WTC11 (cell line): ENCODE results near the gene SP140. TPM values are rescaled to one million over a fixed set of nuclear protein-coding genes. Genes with fewer than 3 reads are reported as not detected.

Source experiments
- ATAC-seq: fragments of 200-7000 bp; cut with Tn5 transposase; 2 replicates; pipeline ENCODE4 v1.10.0; 2021; ENCODE audit warnings: mild to moderate bottlenecking, moderate library complexity
- CTCF ChIA-PET: fragments of 300-600 bp; sonication (Branson Sonifier 250); formaldehyde crosslinking; loops from one replicate; lab custom pipeline; 2021; ENCODE audit warnings: antibody characterized with exemption; lab: Charles Lee
- POLR2A ChIA-PET: fragments of 350-600 bp; sonication (Branson Sonifier 250); formaldehyde crosslinking; loops from one replicate; lab custom pipeline; 2021; ENCODE audit warnings: antibody characterized with exemption; lab: Charles Lee
- DNase-seq: peaks from one replicate; pipeline ENCODE4 v3.0.0; 2021; ENCODE audit warnings: low spot score
- H3K27ac Mint-ChIP-seq: 2 replicates; pipeline ENCODE4 v1.8.0; 2021; ENCODE audit warnings: mixed read lengths
- H3K27me3 Mint-ChIP-seq: 2 replicates; pipeline ENCODE4 v1.8.0; 2021; ENCODE audit warnings: low read depth, mild to moderate bottlenecking, moderate library complexity, mixed read lengths
- H3K36me3 Mint-ChIP-seq: 2 replicates; pipeline ENCODE4 v1.8.0; 2021; ENCODE audit warnings: mixed read lengths
- H3K4me1 Mint-ChIP-seq: 2 replicates; pipeline ENCODE4 v1.8.0; 2022; ENCODE audit warnings: mixed read lengths
- H3K4me3 Mint-ChIP-seq: 2 replicates; pipeline ENCODE4 v1.8.0; 2021; ENCODE audit warnings: mild to moderate bottlenecking, moderate library complexity, mixed read lengths
- H3K9me3 Mint-ChIP-seq: 2 replicates; pipeline ENCODE4 v1.8.0; 2021; ENCODE audit warnings: mixed read lengths
- CBFB ChIP-seq: sonication (generic); formaldehyde crosslinking; IDR thresholded peaks from 2 replicates; pipeline ENCODE4 v1.8.1; 2022; ENCODE audit warnings: mild to moderate bottlenecking, low read depth, missing genetic modification reagents
- EMX1 ChIP-seq: fragments of 250-450 bp; sonication (Bioruptor Pico); IDR thresholded peaks from 2 replicates; pipeline ENCODE4 v1.8.0; 2021; ENCODE audit warnings: mild to moderate bottlenecking
- FOXJ3 ChIP-seq: sonication (generic); formaldehyde crosslinking; IDR thresholded peaks from 2 replicates; pipeline ENCODE4 v1.9.0; 2021; ENCODE audit warnings: missing genetic modification reagents, mild to moderate bottlenecking, borderline replicate concordance
- NFATC4 ChIP-seq: fragments of 250-450 bp; sonication (Bioruptor Pico); IDR thresholded peaks from 2 replicates; pipeline ENCODE4 v1.9.0; 2021; ENCODE audit warnings: mild to moderate bottlenecking
- NFYB ChIP-seq: sonication (generic); formaldehyde crosslinking; conservative IDR thresholded peaks from 2 replicates; pipeline ENCODE4 v1.8.0; 2022; ENCODE audit warnings: low read depth, missing genetic modification reagents
- OVOL2 ChIP-seq: fragments of 250-450 bp; sonication (Bioruptor Pico); IDR thresholded peaks from 2 replicates; pipeline ENCODE4 v1.9.0; 2021; ENCODE audit warnings: mild to moderate bottlenecking, borderline replicate concordance
- ZNF138 ChIP-seq: sonication (generic); formaldehyde crosslinking; conservative IDR thresholded peaks from 2 replicates; pipeline ENCODE4 v1.8.1; 2022; ENCODE audit warnings: mild to moderate bottlenecking, moderate library complexity, missing genetic modification reagents
- ZNF232 ChIP-seq: sonication (generic); formaldehyde crosslinking; IDR thresholded peaks from 2 replicates; pipeline ENCODE4 v1.8.0; 2022; ENCODE audit warnings: mild to moderate bottlenecking, missing genetic modification reagents
- ZNF263 ChIP-seq: sonication (generic); formaldehyde crosslinking; IDR thresholded peaks from 2 replicates; pipeline ENCODE4 v1.8.1; 2022; ENCODE audit warnings: low read depth, mild to moderate bottlenecking, moderate library complexity, missing genetic modification reagents
- ZNF317 ChIP-seq: sonication (generic); formaldehyde crosslinking; IDR thresholded peaks from 2 replicates; pipeline ENCODE4 v1.8.1; 2023; ENCODE audit warnings: low read depth, mild to moderate bottlenecking, moderate library complexity, missing genetic modification reagents, borderline replicate concordance
- total RNA-seq: library from RNA; stranded (reverse); gene quantifications from 3 replicates; pipeline ENCODE4 v1.2.3, GENCODE V29; 2021
- TF ChIP-seq, protein P1 (sequence below): sonication (generic); formaldehyde crosslinking; IDR thresholded peaks from 2 replicates; pipeline ENCODE4 v1.8.1; 2022; ENCODE audit warnings: low read depth, mild to moderate bottlenecking, moderate library complexity, missing genetic modification reagents, borderline replicate concordance
- TF ChIP-seq, protein P2 (sequence below): sonication (generic); formaldehyde crosslinking; IDR thresholded peaks from 2 replicates; pipeline ENCODE4 v1.8.1; 2023; ENCODE audit warnings: mild to moderate bottlenecking, missing genetic modification reagents, borderline replicate concordance
- TF ChIP-seq, protein P3 (sequence below): fragments of 250-450 bp; sonication (Bioruptor Pico); IDR thresholded peaks from 2 replicates; pipeline ENCODE4 v1.9.0; 2021; ENCODE audit warnings: mild to moderate bottlenecking, borderline replicate concordance
- TF ChIP-seq, protein P4 (sequence below): fragments of 250-450 bp; sonication (Bioruptor Pico); conservative IDR thresholded peaks from 2 replicates; pipeline ENCODE4 v1.9.0; 2021; ENCODE audit warnings: mild to moderate bottlenecking

The SP140 gene
- total RNA-seq, 1 experiment from 2014 or later, result 0.66 TPM

DNA sequence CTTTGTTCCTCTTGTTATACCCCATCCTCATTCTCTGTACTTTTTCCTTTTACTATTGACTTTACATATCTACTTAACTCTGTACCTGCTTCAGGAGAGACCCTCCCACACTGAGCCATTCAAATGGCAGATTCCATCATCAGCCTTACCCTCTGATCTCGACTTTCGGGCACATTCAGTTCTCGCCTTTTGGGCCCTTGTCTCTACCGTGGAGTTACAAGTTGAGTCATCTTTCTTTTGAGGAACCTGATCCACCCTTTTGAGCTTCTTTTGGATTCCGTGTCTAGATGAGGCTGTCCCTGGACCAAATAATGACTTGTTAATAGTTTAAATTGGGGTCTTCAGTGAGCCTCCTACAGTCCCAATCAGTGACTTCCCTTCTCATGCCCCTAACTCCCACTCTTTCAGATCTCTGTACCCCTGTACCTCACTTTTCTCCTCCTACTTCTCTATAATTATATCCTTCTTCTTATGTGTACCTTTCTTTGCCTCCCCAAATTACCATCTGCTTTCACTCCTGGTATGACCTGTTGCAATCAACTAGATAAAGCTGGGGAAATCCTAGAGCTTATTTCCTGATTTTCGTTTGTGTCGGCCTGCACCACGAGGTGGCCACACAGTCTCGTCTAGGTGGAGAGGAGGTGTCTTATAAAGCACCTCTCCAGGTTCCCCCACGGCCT is 23.0 kb upstream of the SP140 start:
- Mint-ChIP-seq H3K27ac (peak overlapping the region; percentile 63; the same call in 1 of the 2 replicates), H3K4me3 (no peak overlapping the region), H3K4me1 (no peaks in the 10 kb centered on the region), H3K9me3 (peaks cover 12% of the 10 kb centered on the region; the same call in 1 of the 2 replicates), H3K27me3 (no peaks in the 10 kb centered on the region), H3K36me3 (peaks cover 7% of the 10 kb centered on the region)
- ChIA-PET POLR2A (no interaction called here), CTCF (interaction anchor here (1.2 kb wide), 1 partner anchor 135 kb away, joined by 3 read pairs; no protein-coding TSS in a partner anchor)
- DNase-seq (no peak), ATAC-seq (no peak)
- TF ChIP-seq, protein P1, sequence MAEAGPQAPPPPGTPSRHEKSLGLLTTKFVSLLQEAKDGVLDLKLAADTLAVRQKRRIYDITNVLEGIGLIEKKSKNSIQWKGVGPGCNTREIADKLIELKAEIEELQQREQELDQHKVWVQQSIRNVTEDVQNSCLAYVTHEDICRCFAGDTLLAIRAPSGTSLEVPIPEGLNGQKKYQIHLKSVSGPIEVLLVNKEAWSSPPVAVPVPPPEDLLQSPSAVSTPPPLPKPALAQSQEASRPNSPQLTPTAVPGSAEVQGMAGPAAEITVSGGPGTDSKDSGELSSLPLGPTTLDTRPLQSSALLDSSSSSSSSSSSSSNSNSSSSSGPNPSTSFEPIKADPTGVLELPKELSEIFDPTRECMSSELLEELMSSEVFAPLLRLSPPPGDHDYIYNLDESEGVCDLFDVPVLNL (CRISPR knock-in tag), result no peak
- no peak for TF ChIP-seq FOXJ3 (CRISPR knock-in tag)
- TF ChIP-seq, protein P2, sequence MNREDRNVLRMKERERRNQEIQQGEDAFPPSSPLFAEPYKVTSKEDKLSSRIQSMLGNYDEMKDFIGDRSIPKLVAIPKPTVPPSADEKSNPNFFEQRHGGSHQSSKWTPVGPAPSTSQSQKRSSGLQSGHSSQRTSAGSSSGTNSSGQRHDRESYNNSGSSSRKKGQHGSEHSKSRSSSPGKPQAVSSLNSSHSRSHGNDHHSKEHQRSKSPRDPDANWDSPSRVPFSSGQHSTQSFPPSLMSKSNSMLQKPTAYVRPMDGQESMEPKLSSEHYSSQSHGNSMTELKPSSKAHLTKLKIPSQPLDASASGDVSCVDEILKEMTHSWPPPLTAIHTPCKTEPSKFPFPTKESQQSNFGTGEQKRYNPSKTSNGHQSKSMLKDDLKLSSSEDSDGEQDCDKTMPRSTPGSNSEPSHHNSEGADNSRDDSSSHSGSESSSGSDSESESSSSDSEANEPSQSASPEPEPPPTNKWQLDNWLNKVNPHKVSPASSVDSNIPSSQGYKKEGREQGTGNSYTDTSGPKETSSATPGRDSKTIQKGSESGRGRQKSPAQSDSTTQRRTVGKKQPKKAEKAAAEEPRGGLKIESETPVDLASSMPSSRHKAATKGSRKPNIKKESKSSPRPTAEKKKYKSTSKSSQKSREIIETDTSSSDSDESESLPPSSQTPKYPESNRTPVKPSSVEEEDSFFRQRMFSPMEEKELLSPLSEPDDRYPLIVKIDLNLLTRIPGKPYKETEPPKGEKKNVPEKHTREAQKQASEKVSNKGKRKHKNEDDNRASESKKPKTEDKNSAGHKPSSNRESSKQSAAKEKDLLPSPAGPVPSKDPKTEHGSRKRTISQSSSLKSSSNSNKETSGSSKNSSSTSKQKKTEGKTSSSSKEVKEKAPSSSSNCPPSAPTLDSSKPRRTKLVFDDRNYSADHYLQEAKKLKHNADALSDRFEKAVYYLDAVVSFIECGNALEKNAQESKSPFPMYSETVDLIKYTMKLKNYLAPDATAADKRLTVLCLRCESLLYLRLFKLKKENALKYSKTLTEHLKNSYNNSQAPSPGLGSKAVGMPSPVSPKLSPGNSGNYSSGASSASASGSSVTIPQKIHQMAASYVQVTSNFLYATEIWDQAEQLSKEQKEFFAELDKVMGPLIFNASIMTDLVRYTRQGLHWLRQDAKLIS (CRISPR knock-in tag), result no peak
- TF ChIP-seq ZNF232 (CRISPR knock-in tag), result no peak
- TF ChIP-seq OVOL2 (CRISPR knock-in tag), result no peak

DNA sequence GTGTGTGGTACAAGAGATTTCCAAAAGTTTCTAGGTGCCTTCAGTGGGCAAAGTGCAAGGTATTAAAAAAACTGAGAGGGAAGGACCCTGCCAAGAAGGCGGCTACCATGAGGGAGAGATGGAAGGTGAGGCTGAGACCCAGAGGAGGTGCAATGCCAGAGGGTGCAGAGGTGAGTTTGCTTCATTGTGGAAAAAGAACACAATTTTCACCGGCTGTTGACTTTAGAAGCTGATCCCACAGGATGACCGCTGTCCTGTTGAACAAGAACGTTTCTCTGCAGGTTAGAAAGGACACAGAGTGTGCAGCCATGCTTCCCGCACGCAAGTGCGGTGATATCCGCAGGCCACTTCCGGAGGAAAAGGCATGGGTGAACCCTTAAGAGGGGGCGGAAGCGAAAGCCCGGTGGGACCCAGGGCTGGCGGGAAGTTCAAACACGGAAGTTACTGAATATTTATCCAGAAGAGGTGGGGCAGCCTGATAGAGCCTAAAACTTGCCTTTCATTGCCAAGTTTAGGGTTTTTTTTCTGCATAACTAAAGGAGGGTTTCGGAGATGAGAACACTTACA is 22.3 kb upstream of the SP140 start:
- peaks cover 12% of the 10 kb centered on the region; the same call in 1 of the 2 replicates for H3K9me3 Mint-ChIP-seq
- no peak for DNase-seq
- no peak for ATAC-seq
- no peak for TF ChIP-seq CBFB (CRISPR knock-in tag)
- TF ChIP-seq NFYB (CRISPR knock-in tag), result no peak
- TF ChIP-seq ZNF317 (CRISPR knock-in tag), result no peak
- no peak for TF ChIP-seq ZNF138
- TF ChIP-seq, protein P1 (CRISPR knock-in tag), result no peak
- TF ChIP-seq, protein P3, sequence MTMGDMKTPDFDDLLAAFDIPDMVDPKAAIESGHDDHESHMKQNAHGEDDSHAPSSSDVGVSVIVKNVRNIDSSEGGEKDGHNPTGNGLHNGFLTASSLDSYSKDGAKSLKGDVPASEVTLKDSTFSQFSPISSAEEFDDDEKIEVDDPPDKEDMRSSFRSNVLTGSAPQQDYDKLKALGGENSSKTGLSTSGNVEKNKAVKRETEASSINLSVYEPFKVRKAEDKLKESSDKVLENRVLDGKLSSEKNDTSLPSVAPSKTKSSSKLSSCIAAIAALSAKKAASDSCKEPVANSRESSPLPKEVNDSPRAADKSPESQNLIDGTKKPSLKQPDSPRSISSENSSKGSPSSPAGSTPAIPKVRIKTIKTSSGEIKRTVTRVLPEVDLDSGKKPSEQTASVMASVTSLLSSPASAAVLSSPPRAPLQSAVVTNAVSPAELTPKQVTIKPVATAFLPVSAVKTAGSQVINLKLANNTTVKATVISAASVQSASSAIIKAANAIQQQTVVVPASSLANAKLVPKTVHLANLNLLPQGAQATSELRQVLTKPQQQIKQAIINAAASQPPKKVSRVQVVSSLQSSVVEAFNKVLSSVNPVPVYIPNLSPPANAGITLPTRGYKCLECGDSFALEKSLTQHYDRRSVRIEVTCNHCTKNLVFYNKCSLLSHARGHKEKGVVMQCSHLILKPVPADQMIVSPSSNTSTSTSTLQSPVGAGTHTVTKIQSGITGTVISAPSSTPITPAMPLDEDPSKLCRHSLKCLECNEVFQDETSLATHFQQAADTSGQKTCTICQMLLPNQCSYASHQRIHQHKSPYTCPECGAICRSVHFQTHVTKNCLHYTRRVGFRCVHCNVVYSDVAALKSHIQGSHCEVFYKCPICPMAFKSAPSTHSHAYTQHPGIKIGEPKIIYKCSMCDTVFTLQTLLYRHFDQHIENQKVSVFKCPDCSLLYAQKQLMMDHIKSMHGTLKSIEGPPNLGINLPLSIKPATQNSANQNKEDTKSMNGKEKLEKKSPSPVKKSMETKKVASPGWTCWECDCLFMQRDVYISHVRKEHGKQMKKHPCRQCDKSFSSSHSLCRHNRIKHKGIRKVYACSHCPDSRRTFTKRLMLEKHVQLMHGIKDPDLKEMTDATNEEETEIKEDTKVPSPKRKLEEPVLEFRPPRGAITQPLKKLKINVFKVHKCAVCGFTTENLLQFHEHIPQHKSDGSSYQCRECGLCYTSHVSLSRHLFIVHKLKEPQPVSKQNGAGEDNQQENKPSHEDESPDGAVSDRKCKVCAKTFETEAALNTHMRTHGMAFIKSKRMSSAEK (CRISPR knock-in tag), result no peak
- TF ChIP-seq, protein P4, sequence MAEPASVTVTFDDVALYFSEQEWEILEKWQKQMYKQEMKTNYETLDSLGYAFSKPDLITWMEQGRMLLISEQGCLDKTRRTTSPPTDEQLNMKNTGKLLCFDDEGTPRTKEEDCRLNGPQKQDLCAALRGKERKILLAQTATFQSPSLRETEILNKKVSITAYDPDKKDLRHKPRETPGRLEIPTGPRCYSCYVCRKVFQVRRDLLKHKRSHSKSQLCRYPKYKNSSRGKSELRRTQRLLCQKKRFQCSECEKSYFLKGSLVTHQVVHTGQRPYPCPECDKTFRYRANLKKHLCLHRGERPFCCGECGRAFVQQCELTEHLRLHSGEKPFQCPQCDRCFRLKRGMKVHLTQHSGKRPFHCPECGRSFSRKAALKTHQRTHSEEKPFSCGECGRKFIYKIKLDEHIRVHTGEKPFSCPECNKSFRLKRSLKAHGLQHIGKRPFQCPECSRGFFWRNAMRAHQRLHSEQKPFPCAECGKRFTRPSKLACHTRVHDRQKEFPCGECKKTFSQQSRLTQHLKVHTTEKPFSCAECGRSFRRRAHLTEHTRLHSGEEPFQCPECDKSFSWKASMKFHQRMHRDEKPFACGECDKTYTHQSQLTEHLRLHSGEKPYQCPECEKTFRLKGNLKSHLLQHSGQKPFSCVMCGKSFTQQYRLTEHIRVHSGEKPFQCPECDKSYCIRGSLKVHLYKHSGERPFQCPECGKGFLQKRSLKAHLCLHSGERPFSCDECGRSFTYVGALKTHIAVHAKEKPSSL (CRISPR knock-in tag), result no peak
- no peak for TF ChIP-seq EMX1 (CRISPR knock-in tag)
- no peak for TF ChIP-seq NFATC4 (CRISPR knock-in tag)
- no peak for TF ChIP-seq ZNF263
- no peaks in the 10 kb centered on the region for H3K27me3 Mint-ChIP-seq
- peaks cover 7% of the 10 kb centered on the region for H3K36me3 Mint-ChIP-seq
- no peak overlapping the region for H3K4me3 Mint-ChIP-seq
- ChIA-PET CTCF (interaction anchor here (1.2 kb wide), 1 partner anchor 136 kb away, joined by 3 read pairs; no protein-coding TSS in a partner anchor), POLR2A (no interaction called here)
- no peak overlapping the region for H3K27ac Mint-ChIP-seq
- H3K4me1 Mint-ChIP-seq, result no peaks in the 10 kb centered on the region
